Measurements from ENCODE around the gene LRRC8D.

DNA sequence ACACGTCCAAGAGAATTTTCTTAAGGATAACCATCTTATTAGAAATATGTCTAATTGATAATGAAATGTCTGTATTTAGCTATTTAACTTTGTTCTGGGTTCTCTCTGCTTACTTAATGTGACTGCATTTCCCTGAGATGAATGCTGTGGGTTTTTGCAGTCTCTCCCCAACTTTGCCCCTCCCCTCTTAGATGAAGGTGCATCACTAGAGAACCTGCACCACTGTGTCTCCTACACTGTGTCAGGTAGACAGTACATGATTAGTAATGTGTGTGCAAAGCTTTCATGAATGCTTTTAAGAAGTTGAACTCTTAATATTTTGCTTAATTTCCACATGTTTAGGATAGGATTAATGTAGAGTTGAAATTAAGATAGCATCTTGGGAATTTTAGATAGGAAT is 51.7 kb downstream of the LRRC8D start:
- TF ChIP-seq, protein P1, sequence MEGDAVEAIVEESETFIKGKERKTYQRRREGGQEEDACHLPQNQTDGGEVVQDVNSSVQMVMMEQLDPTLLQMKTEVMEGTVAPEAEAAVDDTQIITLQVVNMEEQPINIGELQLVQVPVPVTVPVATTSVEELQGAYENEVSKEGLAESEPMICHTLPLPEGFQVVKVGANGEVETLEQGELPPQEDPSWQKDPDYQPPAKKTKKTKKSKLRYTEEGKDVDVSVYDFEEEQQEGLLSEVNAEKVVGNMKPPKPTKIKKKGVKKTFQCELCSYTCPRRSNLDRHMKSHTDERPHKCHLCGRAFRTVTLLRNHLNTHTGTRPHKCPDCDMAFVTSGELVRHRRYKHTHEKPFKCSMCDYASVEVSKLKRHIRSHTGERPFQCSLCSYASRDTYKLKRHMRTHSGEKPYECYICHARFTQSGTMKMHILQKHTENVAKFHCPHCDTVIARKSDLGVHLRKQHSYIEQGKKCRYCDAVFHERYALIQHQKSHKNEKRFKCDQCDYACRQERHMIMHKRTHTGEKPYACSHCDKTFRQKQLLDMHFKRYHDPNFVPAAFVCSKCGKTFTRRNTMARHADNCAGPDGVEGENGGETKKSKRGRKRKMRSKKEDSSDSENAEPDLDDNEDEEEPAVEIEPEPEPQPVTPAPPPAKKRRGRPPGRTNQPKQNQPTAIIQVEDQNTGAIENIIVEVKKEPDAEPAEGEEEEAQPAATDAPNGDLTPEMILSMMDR (IDR thresholded peaks at IDR 0.05), result no peak
- no peak for TF ChIP-seq POLR2A (IDR thresholded peaks at IDR 0.05)
- no peak for TF ChIP-seq POLR2AphosphoS5 (IDR thresholded peaks at IDR 0.05)

Measured in breast epithelium (tissue), 3 donors.